Astrocyte of the hippocampus (primary cell): ENCODE data around the gene KNOP1.
A peak's percentile ranks its signal among the peaks of the same experiment; 100 is the strongest.
"Not testable (repeated sequence)": the region's sequence is repeated elsewhere in the genome, so short reads cannot be mapped to it uniquely, and the experiment has no call there.

ENCODE experiments used
- DNase-seq: peaks from one replicate; pipeline ENCODE4 v3.0.0; 2011; ENCODE audit warnings: low read depth, low spot score

Gene KNOP1

GRCh38 chr16:19683453-19684236 is 34.4 kb downstream of the KNOP1 start:
- no peak for DNase-seq

GRCh38 chr16:19681637-19682036 is 36.4 kb downstream of the KNOP1 start:
- no peak for DNase-seq

- DNase-seq: no peak
Observed at GRCh38 chr16:19680881-19681340, 37.1 kb downstream of the KNOP1 start.

- not testable (repeated sequence) for DNase-seq
Observed at GRCh38 chr16:19679281-19679680, 38.7 kb downstream of the KNOP1 start.

GRCh38 chr16:19678804-19679203 is 39.2 kb downstream of the KNOP1 start:
- no peak for DNase-seq

GRCh38 chr16:19677402-19677801 is 40.6 kb downstream of the KNOP1 start:
- DNase-seq: no peak

- DNase-seq: no peak
Observed at GRCh38 chr16:19674485-19674884, 43.5 kb downstream of the KNOP1 start.

- peak; percentile 38 for DNase-seq
Observed at GRCh38 chr16:19672378-19672777, 45.6 kb downstream of the KNOP1 start.

- peak; percentile 59 for DNase-seq
Observed at GRCh38 chr16:19666477-19666876, 51.5 kb downstream of the KNOP1 start.

GRCh38 chr16:19665313-19665712 is 52.7 kb downstream of the KNOP1 start:
- DNase-seq: not testable (repeated sequence)

GRCh38 chr16:19664166-19664565 is 53.9 kb downstream of the KNOP1 start:
- no peak for DNase-seq

- no peak for DNase-seq
Observed at GRCh38 chr16:19662351-19662750, 55.7 kb downstream of the KNOP1 start.

- DNase-seq: no peak
Observed at GRCh38 chr16:19660432-19660831, 57.6 kb downstream of the KNOP1 start.

GRCh38 chr16:19659554-19659953 is 58.5 kb downstream of the KNOP1 start:
- no peak for DNase-seq

- DNase-seq: no peak
Observed at GRCh38 chr16:19657831-19658230, 60.2 kb downstream of the KNOP1 start.

- DNase-seq: peak; percentile 54
Observed at GRCh38 chr16:19655242-19655777, 62.7 kb downstream of the KNOP1 start.

- no peak for DNase-seq
Observed at GRCh38 chr16:19654147-19654546, 63.9 kb downstream of the KNOP1 start.
